ENCODE data around the gene GEMIN4. TPM values are rescaled to one million over a fixed set of nuclear protein-coding genes. Genes with fewer than 3 reads are reported as not detected.

Gene GEMIN4
- total and polyA plus RNA-seq, 2 donors (not counting 1 experiment from before 2014, with no cell fraction given): 7.4 to 9.3 TPM

DNA sequence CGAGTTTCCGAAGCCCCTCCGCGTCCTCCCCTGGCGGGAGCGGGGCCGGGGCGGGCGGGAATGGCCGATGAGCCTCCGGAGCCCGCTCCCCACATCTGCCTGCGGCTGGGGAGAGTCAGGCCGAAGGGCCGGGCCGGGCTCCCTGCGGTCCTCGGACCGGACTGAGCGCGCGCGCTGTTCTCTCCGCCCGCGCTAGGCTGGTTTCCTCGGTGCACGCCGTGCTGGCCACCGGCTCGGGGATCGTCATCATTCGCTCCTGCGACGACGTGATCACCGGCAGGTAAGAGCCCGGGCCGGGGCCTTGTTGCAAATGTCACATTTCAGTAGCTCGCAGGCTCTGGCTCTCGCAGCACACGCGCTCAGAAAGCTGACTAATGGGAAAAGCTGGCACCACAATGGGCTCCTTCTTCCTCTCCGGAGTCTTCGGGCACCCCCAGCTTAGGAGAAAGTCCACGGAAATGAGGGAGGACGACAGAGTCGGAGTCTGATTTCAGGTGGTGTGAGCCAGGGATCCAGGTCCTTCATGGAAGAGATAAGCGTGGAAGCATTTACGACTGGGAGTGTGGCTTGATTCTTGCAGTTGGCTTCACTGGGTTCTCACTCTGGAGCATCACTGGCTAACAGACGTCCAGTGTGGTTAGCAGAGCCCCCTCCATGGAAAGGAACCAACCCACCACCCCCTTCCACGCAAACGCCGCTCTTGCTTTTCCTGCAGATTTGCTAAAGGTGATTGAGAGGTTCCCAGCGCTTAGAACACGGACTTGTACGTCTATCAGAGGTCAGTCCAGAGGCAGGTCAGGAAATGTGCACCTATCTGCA is 19.0 kb downstream of the GEMIN4 start:
- Histone ChIP-seq H3K4me1 (ENCODE audit: control insufficient read depth, extremely low read depth, insufficient read depth, low read length) (peaks cover 7% of the 10 kb centered on the region), H3K27me3 (ENCODE audit: control insufficient read depth, insufficient read depth, low read length) (no peaks in the 10 kb centered on the region), H3K9ac (ENCODE audit: insufficient read depth, low read length) (peak overlapping the region; percentile 84), H3K9me3 (ENCODE audit: control insufficient read depth, insufficient read depth, low read depth, low read length) (no peaks in the 10 kb centered on the region), H4K20me1 (ENCODE audit: control insufficient read depth, extremely low read depth, insufficient read depth, low read length) (no peaks in the 10 kb centered on the region), H3K4me2 (ENCODE audit: extremely low read depth, insufficient read depth, low read length) (peak overlapping the region; percentile 100), H3K36me3 (ENCODE audit: control insufficient read depth, insufficient read depth, low read length) (peaks cover 6% of the 10 kb centered on the region), H3K4me3 (replicated peaks in 1 of 4; ENCODE audit: control extremely low read depth in 1 of 4, insufficient read depth in 1 of 4, low read depth in 3 of 4, low read length in 4 of 4) (peak overlapping the region; percentile 72 to 88 (median 80)), H3K27ac (ENCODE audit: insufficient read depth, low read length) (peak overlapping the region; percentile 77), H3K79me2 (ENCODE audit: control insufficient read depth, insufficient read depth, low read length) (peaks cover 28% of the 10 kb centered on the region), H2AFZ (ENCODE audit: low read length) (peak overlapping the region; percentile 57)
- DNase-seq (ENCODE audit: low read depth in 2 of 2): peak; percentile 38 to 48
- TF ChIP-seq, protein P1, sequence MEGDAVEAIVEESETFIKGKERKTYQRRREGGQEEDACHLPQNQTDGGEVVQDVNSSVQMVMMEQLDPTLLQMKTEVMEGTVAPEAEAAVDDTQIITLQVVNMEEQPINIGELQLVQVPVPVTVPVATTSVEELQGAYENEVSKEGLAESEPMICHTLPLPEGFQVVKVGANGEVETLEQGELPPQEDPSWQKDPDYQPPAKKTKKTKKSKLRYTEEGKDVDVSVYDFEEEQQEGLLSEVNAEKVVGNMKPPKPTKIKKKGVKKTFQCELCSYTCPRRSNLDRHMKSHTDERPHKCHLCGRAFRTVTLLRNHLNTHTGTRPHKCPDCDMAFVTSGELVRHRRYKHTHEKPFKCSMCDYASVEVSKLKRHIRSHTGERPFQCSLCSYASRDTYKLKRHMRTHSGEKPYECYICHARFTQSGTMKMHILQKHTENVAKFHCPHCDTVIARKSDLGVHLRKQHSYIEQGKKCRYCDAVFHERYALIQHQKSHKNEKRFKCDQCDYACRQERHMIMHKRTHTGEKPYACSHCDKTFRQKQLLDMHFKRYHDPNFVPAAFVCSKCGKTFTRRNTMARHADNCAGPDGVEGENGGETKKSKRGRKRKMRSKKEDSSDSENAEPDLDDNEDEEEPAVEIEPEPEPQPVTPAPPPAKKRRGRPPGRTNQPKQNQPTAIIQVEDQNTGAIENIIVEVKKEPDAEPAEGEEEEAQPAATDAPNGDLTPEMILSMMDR (conservative IDR thresholded peaks at IDR 0.05 in 1 of 2, IDR thresholded peaks at IDR 0.05 in 1 of 2; ENCODE audit: low read depth in 1 of 2, low read length in 2 of 2): no peak
- no peak for TF ChIP-seq EZH2 (IDR thresholded peaks at IDR 0.05; ENCODE audit: low read length, missing control alignments)

- Histone ChIP-seq H3K27me3 (ENCODE audit: control insufficient read depth, insufficient read depth, low read length) (no peaks in the 10 kb centered on the region), H3K9me3 (ENCODE audit: control insufficient read depth, insufficient read depth, low read depth, low read length) (no peaks in the 10 kb centered on the region), H3K4me3 (replicated peaks in 1 of 4; ENCODE audit: control extremely low read depth in 1 of 4, insufficient read depth in 1 of 4, low read depth in 3 of 4, low read length in 4 of 4) (peak within 1 kb of the TSS; percentile 72 to 88 (median 80)), H3K79me2 (ENCODE audit: control insufficient read depth, insufficient read depth, low read length) (peaks cover 26% of the 10 kb centered on the region), H4K20me1 (ENCODE audit: control insufficient read depth, extremely low read depth, insufficient read depth, low read length) (no peaks in the 10 kb centered on the region), H3K27ac (ENCODE audit: insufficient read depth, low read length) (peak within 1 kb of the TSS; percentile 77), H3K36me3 (ENCODE audit: control insufficient read depth, insufficient read depth, low read length) (peaks cover 6% of the 10 kb centered on the region), H2AFZ (ENCODE audit: low read length) (peak within 1 kb of the TSS; percentile 57), H3K9ac (ENCODE audit: insufficient read depth, low read length) (peak within 1 kb of the TSS; percentile 84), H3K4me1 (ENCODE audit: control insufficient read depth, extremely low read depth, insufficient read depth, low read length) (peaks cover 7% of the 10 kb centered on the region), H3K4me2 (ENCODE audit: extremely low read depth, insufficient read depth, low read length) (peak within 1 kb of the TSS; percentile 100)
- DNase-seq (ENCODE audit: low read depth in 2 of 2): peak; percentile 64 to 66
- TF ChIP-seq, protein P1 (conservative IDR thresholded peaks at IDR 0.05 in 1 of 2, IDR thresholded peaks at IDR 0.05 in 1 of 2; ENCODE audit: low read depth in 1 of 2, low read length in 2 of 2): no peak
- no peak for TF ChIP-seq EZH2 (IDR thresholded peaks at IDR 0.05; ENCODE audit: low read length, missing control alignments)
Observed at GRCh38 chr17:732067-732901, 19.8 kb downstream of the GEMIN4 start, which contains the start of gene TLCD3A. Gene TLCD3A (plus strand): TSS chr17:732596. CDS start chr17:732648, 52 bp downstream.

DNA sequence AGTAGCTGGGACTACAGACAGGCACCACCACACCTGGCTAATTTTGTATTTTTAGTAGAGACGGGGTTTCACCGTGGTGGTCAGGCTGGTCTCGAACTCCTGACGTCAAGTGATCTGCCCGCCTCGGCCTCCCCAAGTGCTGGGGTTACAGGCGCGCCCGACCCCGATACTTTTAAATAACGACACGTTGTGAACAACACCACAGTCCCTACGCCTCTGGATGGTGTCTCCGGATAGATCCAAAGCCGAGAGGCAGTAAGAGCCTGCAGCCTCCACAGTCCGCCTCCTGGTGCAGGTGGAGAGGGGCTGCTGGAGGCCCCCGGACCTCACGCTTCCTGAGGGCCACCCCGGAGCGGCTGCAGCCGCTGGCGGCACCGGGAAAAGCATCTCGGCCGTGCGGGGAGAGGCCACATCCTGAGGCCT is 20.4 kb downstream of the GEMIN4 start:
- Histone ChIP-seq H3K36me3 (ENCODE audit: control insufficient read depth, insufficient read depth, low read length) (peaks cover 6% of the 10 kb centered on the region), H3K9ac (ENCODE audit: insufficient read depth, low read length) (peak overlapping the region; percentile 69), H3K4me2 (ENCODE audit: extremely low read depth, insufficient read depth, low read length) (peak overlapping the region; percentile 66), H2AFZ (ENCODE audit: low read length) (peak overlapping the region; percentile 24), H3K27me3 (ENCODE audit: control insufficient read depth, insufficient read depth, low read length) (no peaks in the 10 kb centered on the region), H3K4me3 (replicated peaks in 1 of 4; ENCODE audit: control extremely low read depth in 1 of 4, insufficient read depth in 1 of 4, low read depth in 3 of 4, low read length in 4 of 4) (peak overlapping the region; percentile 42 to 78 (median 56)), H3K27ac (ENCODE audit: insufficient read depth, low read length) (peak overlapping the region; percentile 52), H4K20me1 (ENCODE audit: control insufficient read depth, extremely low read depth, insufficient read depth, low read length) (no peaks in the 10 kb centered on the region), H3K9me3 (ENCODE audit: control insufficient read depth, insufficient read depth, low read depth, low read length) (no peaks in the 10 kb centered on the region), H3K79me2 (ENCODE audit: control insufficient read depth, insufficient read depth, low read length) (peaks cover 26% of the 10 kb centered on the region), H3K4me1 (ENCODE audit: control insufficient read depth, extremely low read depth, insufficient read depth, low read length) (peaks cover 7% of the 10 kb centered on the region)
- no peak for DNase-seq (ENCODE audit: low read depth in 2 of 2)
- no peak for TF ChIP-seq EZH2 (IDR thresholded peaks at IDR 0.05; ENCODE audit: low read length, missing control alignments)
- TF ChIP-seq, protein P1 (conservative IDR thresholded peaks at IDR 0.05 in 1 of 2, IDR thresholded peaks at IDR 0.05 in 1 of 2; ENCODE audit: low read depth in 1 of 2, low read length in 2 of 2): no peak
